PC-3 (cell line): ENCODE measurements around the gene PIEZO1. TPM values are rescaled to one million over a fixed set of nuclear protein-coding genes. Genes with fewer than 3 reads are reported as not detected.

ENCODE experiments used
- ATAC-seq: fragments of 200-7000 bp; cut with Tn5 transposase; 2 replicates; pipeline ENCODE4 v1.9.1; 2020; ENCODE audit warnings: mild to moderate bottlenecking, moderate library complexity
- BruUV-seq: library from RNA; stranded (reverse); fragments of 400-500 nt; replicated peaks from 2 replicates; lab custom pipeline; 2021; lab: Mats Ljungman, UMichigan
- CTCF ChIA-PET: fragments of 300-600 bp; sonication (Branson Sonifier 250); formaldehyde crosslinking; loops from one replicate; lab custom pipeline; 2022; ENCODE audit warnings: antibody characterized with exemption; lab: Charles Lee
- POLR2A ChIA-PET: fragments of 300-600 bp; sonication (Branson Sonifier 250); formaldehyde crosslinking; loops from one replicate; lab custom pipeline; 2022; ENCODE audit warnings: antibody characterized with exemption; ENCODE audit not compliant: unreplicated experiment; lab: Charles Lee
- DNase-seq: peaks from one replicate; pipeline ENCODE4 v3.0.0-alpha.2; 2015
- H2AFZ ChIP-seq: fragments of 300-600 bp; sonication (generic); 2 replicates; pipeline ENCODE4 v1.6.0; 2016; ENCODE audit warnings: antibody characterized with exemption, low read length
- H3F3A ChIP-seq: fragments of 300-600 bp; sonication (generic); one replicate; pipeline ENCODE4 v1.6.0; 2017; ENCODE audit warnings: antibody characterized with exemption, low read length, control low read depth, mild to moderate bottlenecking; ENCODE audit not compliant: unreplicated experiment
- H3K27ac ChIP-seq: fragments of 300-600 bp; sonication (generic); 2 replicates; pipeline ENCODE4 v1.5.1; 2016; ENCODE audit warnings: mild to moderate bottlenecking, low read length
- H3K27me3 ChIP-seq: fragments of 300-600 bp; sonication (generic); 2 replicates; pipeline ENCODE4 v1.6.1; 2016; ENCODE audit warnings: low read length, mixed read lengths
- H3K36me3 ChIP-seq: fragments of 300-600 bp; sonication (generic); 2 replicates; pipeline ENCODE4 v1.6.1; 2016; ENCODE audit warnings: low read depth, mixed run types, low read length, mixed read lengths
- H3K4me1 ChIP-seq: fragments of 300-600 bp; sonication (generic); 2 replicates; pipeline ENCODE4 v1.5.1; 2016; ENCODE audit warnings: low read length; ENCODE audit not compliant: insufficient read depth
- H3K4me2 ChIP-seq: fragments of 300-600 bp; sonication (generic); 2 replicates; pipeline ENCODE4 v1.6.0; 2016; ENCODE audit warnings: low read length
- H3K4me3 ChIP-seq: fragments of 300-600 bp; sonication (generic); 2 replicates; pipeline ENCODE4 v1.5.1; 2016; ENCODE audit warnings: mild to moderate bottlenecking, low read length, mixed read lengths
- H3K79me2 ChIP-seq: fragments of 300-600 bp; sonication (generic); 2 replicates; pipeline ENCODE4 v1.6.1; 2017; ENCODE audit warnings: low read length, mixed read lengths
- H3K9ac ChIP-seq: fragments of 300-600 bp; sonication (generic); 2 replicates; pipeline ENCODE4 v1.6.0; 2016; ENCODE audit warnings: mild to moderate bottlenecking, low read length
- H3K9me2 ChIP-seq: fragments of 300-600 bp; sonication (generic); replicated peaks from 2 replicates; pipeline ENCODE4 v1.6.1; 2016; ENCODE audit warnings: mixed run types, low read length, mixed read lengths
- H3K9me3 ChIP-seq: fragments of 300-600 bp; sonication (generic); 2 replicates; pipeline ENCODE4 v1.6.1; 2016; ENCODE audit warnings: low read length, mixed read lengths
- H4K20me1 ChIP-seq: fragments of 300-600 bp; sonication (generic); 2 replicates; pipeline ENCODE4 v1.6.1; 2016; ENCODE audit warnings: low read length, mixed read lengths
- EZH2 ChIP-seq: fragments of 300-600 bp; sonication (generic); IDR thresholded peaks from one replicate; pipeline ENCODE4 v1.6.1; 2017; ENCODE audit warnings: antibody characterized with exemption, mild to moderate bottlenecking, low read length; ENCODE audit not compliant: unreplicated experiment
- EZH2phosphoT487 ChIP-seq: fragments of 300-600 bp; sonication (generic); IDR thresholded peaks from 2 replicates; pipeline ENCODE4 v1.6.1; 2018; ENCODE audit warnings: mild to moderate bottlenecking, antibody characterized with exemption, low read length, borderline replicate concordance
- intact Hi-C: fragments of 100-400 bp; cut with micrococcal nuclease; formaldehyde crosslinking; loops from 2 replicates; pipeline ENCODE4 v1.9.0; 2023
- total RNA-seq: library from RNA; depleted of rRNA; stranded (reverse); fragments of >200 nt; gene quantifications from 2 replicates; pipeline ENCODE4 v1.2.3, GENCODE V29; 2014
- TF ChIP-seq, protein P1 (sequence below): fragments of 300-600 bp; sonication (generic); conservative IDR thresholded peaks from 2 replicates; pipeline ENCODE4 v1.5.1; 2017; ENCODE audit warnings: antibody characterized with exemption, low read depth, mild to moderate bottlenecking, low read length

PIEZO1 gene
- total RNA-seq, 1 experiment from 2014 or later = 180 TPM

DNA sequence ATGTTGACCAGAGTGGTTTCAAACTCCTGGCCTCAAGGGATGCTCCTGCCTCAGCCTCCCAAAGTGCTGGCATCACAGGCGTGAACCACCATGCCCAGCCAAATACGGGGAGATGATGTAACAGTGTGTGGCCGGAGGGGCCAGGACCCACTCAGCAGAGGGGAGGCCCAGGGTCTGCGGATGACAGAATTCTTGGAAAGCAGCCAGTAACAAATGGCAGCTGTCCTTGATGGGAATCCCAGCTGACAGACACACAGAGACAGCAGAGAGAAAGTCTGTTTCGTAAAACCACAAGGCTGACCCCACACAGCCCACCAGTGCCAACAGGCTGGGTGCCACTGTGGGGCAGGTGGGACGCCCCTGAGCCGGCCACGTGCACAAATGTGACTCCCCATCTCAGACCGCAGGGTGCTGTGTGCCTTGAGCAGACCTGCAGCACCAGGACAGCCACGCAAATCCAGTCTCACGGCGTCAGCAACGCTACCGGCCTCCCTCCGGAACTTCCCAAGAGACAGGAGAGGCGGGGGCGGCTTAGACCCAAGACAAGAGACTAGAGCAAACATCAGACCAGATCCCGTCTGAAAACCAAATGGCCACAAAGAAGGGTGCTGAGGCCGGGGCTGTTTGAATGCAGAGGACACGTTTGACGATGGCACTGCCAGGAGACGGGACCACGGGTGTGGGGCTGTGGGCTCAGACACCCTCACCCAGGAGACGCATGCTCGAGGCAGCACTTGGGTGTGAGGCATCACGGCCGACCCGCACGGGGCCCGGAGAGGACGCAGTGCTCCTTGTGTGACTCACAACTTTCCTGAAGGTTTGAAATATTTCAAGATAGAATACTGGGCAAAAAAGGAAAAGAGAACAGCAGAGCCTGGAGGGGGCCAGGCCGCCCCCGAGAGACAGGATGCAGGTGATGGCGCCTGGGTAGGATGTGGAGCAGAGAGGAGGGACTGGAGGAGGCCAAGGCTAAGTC lies 54.1 kb downstream of the PIEZO1 start:
- ATAC-seq = no peak
- Histone ChIP-seq H3K36me3 (peaks cover 3% of the 10 kb centered on the region), H3K9ac (no peak overlapping the region), H3K79me2 (no peaks in the 10 kb centered on the region), H3K27me3 (no peaks in the 10 kb centered on the region), H3F3A (no peaks in the 10 kb centered on the region), H3K4me3 (no peak overlapping the region), H3K9me3 (no peaks in the 10 kb centered on the region), H2AFZ (no peak overlapping the region), H3K9me2 (no peaks in the 10 kb centered on the region), H3K27ac (no peak overlapping the region), H3K4me2 (no peak overlapping the region), H4K20me1 (no peaks in the 10 kb centered on the region), H3K4me1 (no peaks in the 10 kb centered on the region)
- POLR2A ChIA-PET = no interaction called here
- BruUV-seq = no TSS peak
- TF ChIP-seq EZH2 = no peak
- TF ChIP-seq, protein P1, sequence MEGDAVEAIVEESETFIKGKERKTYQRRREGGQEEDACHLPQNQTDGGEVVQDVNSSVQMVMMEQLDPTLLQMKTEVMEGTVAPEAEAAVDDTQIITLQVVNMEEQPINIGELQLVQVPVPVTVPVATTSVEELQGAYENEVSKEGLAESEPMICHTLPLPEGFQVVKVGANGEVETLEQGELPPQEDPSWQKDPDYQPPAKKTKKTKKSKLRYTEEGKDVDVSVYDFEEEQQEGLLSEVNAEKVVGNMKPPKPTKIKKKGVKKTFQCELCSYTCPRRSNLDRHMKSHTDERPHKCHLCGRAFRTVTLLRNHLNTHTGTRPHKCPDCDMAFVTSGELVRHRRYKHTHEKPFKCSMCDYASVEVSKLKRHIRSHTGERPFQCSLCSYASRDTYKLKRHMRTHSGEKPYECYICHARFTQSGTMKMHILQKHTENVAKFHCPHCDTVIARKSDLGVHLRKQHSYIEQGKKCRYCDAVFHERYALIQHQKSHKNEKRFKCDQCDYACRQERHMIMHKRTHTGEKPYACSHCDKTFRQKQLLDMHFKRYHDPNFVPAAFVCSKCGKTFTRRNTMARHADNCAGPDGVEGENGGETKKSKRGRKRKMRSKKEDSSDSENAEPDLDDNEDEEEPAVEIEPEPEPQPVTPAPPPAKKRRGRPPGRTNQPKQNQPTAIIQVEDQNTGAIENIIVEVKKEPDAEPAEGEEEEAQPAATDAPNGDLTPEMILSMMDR = no peak
- TF ChIP-seq EZH2phosphoT487 = no peak
- intact Hi-C loops = no loop called here
- no peak for DNase-seq
- CTCF ChIA-PET = no interaction called here

DNA sequence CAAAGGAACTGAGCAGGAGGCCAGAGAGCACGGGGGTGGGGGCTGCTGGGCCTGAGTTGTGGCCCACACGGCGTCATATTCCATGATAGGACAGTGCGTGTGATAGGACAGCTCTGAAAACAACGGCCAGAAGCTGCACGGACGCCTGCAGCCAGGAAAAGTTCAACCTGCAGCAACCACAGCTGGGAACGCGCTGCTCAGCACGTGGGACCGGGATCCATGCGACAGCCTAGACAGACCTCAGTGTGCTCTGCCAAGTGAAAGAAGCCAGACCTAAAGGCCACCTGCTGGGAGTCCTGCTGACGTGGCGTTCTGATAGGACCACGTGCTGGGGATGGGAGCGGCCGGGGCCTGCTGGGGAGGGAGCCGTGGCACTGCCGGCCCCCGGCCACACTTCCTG lies 57.1 kb downstream of the PIEZO1 start:
- Histone ChIP-seq H3K9ac (no peak overlapping the region), H3K4me1 (no peaks in the 10 kb centered on the region), H3F3A (no peaks in the 10 kb centered on the region), H3K4me3 (no peak overlapping the region), H4K20me1 (no peaks in the 10 kb centered on the region), H3K79me2 (no peaks in the 10 kb centered on the region), H3K27me3 (no peaks in the 10 kb centered on the region), H3K9me3 (no peaks in the 10 kb centered on the region), H3K4me2 (no peak overlapping the region), H3K36me3 (peaks cover 4% of the 10 kb centered on the region; the same call in 1 of the 2 replicates), H3K27ac (no peak overlapping the region), H2AFZ (no peak overlapping the region), H3K9me2 (no peaks in the 10 kb centered on the region)
- DNase-seq = no peak
- CTCF ChIA-PET = no interaction called here
- intact Hi-C loops = no loop called here
- POLR2A ChIA-PET = no interaction called here
- BruUV-seq = no TSS peak
- TF ChIP-seq, protein P1 = no peak
- TF ChIP-seq EZH2 = no peak
- no peak for ATAC-seq

- intact Hi-C loops = no loop called here
- BruUV-seq = no TSS peak
- peaks cover 4% of the 10 kb centered on the region; the same call in 1 of the 2 replicates for H3K36me3 ChIP-seq
Measured at GRCh38 chr16:88726981-88727380, 58.0 kb downstream of the PIEZO1 start.

More at GRCh38 chr16:88726981-88727380, 58.0 kb downstream of the PIEZO1 start:
- H2AFZ ChIP-seq = no peak overlapping the region
- no peaks in the 10 kb centered on the region for H3K79me2 ChIP-seq
- H3F3A ChIP-seq = no peaks in the 10 kb centered on the region
- no peaks in the 10 kb centered on the region for H3K27me3 ChIP-seq
- no peak for DNase-seq
- POLR2A ChIA-PET = no interaction called here
- no peak overlapping the region for H3K4me2 ChIP-seq
- H3K9me2 ChIP-seq = no peaks in the 10 kb centered on the region
- no peaks in the 10 kb centered on the region for H3K4me1 ChIP-seq
- CTCF ChIA-PET = no interaction called here
- H3K27ac ChIP-seq = no peak overlapping the region
- H4K20me1 ChIP-seq = no peaks in the 10 kb centered on the region
- ATAC-seq = no peak
- TF ChIP-seq EZH2phosphoT487 (no peak), EZH2 (no peak)
- TF ChIP-seq, protein P1 = no peak
- no peak overlapping the region for H3K4me3 ChIP-seq
- H3K9ac ChIP-seq = no peak overlapping the region
- H3K9me3 ChIP-seq = no peaks in the 10 kb centered on the region
